Measurements from ENCODE around the gene RXFP4. TPM values are rescaled to one million over a fixed set of nuclear protein-coding genes. Genes with fewer than 3 reads are reported as not detected.

The RXFP4 gene
- total RNA-seq, 1 donor from 2014 or later, result not detected

GRCh38 chr1:155932487-155932886 is 9.0 kb upstream of the RXFP4 start:
- H3K27me3 ChIP-seq (ENCODE audit: control insufficient read depth, insufficient read depth, low read length), result no peaks in the 10 kb centered on the region
- no peak overlapping the region for H3K4me3 ChIP-seq (ENCODE audit: low read depth, low read length)
- DNase-seq (ENCODE audit: low read depth), result no peak
- peaks cover 1% of the 10 kb centered on the region for H3K36me3 ChIP-seq (ENCODE audit: control insufficient read depth, insufficient read depth, low read length)
- TF ChIP-seq, protein P1, sequence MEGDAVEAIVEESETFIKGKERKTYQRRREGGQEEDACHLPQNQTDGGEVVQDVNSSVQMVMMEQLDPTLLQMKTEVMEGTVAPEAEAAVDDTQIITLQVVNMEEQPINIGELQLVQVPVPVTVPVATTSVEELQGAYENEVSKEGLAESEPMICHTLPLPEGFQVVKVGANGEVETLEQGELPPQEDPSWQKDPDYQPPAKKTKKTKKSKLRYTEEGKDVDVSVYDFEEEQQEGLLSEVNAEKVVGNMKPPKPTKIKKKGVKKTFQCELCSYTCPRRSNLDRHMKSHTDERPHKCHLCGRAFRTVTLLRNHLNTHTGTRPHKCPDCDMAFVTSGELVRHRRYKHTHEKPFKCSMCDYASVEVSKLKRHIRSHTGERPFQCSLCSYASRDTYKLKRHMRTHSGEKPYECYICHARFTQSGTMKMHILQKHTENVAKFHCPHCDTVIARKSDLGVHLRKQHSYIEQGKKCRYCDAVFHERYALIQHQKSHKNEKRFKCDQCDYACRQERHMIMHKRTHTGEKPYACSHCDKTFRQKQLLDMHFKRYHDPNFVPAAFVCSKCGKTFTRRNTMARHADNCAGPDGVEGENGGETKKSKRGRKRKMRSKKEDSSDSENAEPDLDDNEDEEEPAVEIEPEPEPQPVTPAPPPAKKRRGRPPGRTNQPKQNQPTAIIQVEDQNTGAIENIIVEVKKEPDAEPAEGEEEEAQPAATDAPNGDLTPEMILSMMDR (IDR thresholded peaks at IDR 0.05; ENCODE audit: insufficient read depth, low read length, poor library complexity, severe bottlenecking), result no peak

- no peak for DNase-seq (ENCODE audit: low read depth)
- Histone ChIP-seq H3K4me3 (ENCODE audit: low read depth, low read length) (peak overlapping the region; percentile 73), H3K36me3 (ENCODE audit: control insufficient read depth, insufficient read depth, low read length) (peaks cover 1% of the 10 kb centered on the region), H3K27me3 (ENCODE audit: control insufficient read depth, insufficient read depth, low read length) (no peaks in the 10 kb centered on the region)
- TF ChIP-seq, protein P1 (IDR thresholded peaks at IDR 0.05; ENCODE audit: insufficient read depth, low read length, poor library complexity, severe bottlenecking), result no peak
These were observed 7.8 kb upstream of the RXFP4 start for GRCh38 chr1:155933591-155934096.

- no peaks in the 10 kb centered on the region for H3K27me3 ChIP-seq (ENCODE audit: control insufficient read depth, insufficient read depth, low read length)
- peak within 1 kb of the TSS; percentile 73 for H3K4me3 ChIP-seq (ENCODE audit: low read depth, low read length)
- TF ChIP-seq, protein P1 (IDR thresholded peaks at IDR 0.05; ENCODE audit: insufficient read depth, low read length, poor library complexity, severe bottlenecking), result no peak
- H3K36me3 ChIP-seq (ENCODE audit: control insufficient read depth, insufficient read depth, low read length), result peaks cover 1% of the 10 kb centered on the region
- DNase-seq (ENCODE audit: low read depth), result peak; percentile 98
These were observed 7.1 kb upstream of the RXFP4 start, which contains the start of gene KHDC4 for GRCh38 chr1:155934097-155934935. TSS of gene KHDC4 (minus strand) at chr1:155934413. CDS start at chr1:155934373, 40 bp downstream.

DNA sequence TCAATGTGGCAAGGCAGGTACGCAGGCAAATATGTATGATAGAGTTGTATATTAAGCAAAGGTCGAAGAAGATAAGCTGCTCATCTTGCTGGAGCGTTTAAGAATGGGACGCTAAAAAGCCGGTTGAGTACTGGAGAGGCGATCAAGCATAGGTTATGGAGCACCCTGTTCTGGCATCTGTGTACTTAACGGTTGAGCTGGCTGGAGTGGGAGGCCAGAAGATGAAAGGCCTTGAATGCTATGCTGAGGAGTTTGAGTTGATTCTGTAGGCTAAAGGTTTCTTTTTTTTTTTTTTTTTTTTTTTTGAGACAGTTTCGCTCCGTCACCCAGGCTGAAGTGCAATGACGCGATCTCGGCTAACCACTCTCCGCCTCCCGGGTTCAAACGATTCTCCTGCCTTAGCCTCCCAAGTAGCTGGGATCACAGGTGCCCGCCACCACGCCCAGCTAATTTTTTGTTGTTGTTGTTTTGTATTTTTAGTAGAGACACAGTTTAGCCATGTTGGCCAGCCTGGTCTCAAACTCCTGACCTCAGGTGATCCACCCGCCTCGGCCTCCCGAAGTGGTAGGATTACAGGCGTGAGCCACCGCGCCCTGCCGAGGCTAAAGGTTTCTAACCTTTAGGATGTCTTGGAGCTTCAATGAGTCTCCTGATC is 6.4 kb upstream of the RXFP4 start:
- no peaks in the 10 kb centered on the region for H3K27me3 ChIP-seq (ENCODE audit: control insufficient read depth, insufficient read depth, low read length)
- H3K36me3 ChIP-seq (ENCODE audit: control insufficient read depth, insufficient read depth, low read length), result peaks cover 1% of the 10 kb centered on the region
- DNase-seq (ENCODE audit: low read depth), result no peak
- TF ChIP-seq, protein P1 (IDR thresholded peaks at IDR 0.05; ENCODE audit: insufficient read depth, low read length, poor library complexity, severe bottlenecking), result no peak
- peak overlapping the region; percentile 37 for H3K4me3 ChIP-seq (ENCODE audit: low read depth, low read length)

- peak; percentile 25 for DNase-seq (ENCODE audit: low read depth)
- no peaks in the 10 kb centered on the region for H3K27me3 ChIP-seq (ENCODE audit: control insufficient read depth, insufficient read depth, low read length)
- no peaks in the 10 kb centered on the region for H3K36me3 ChIP-seq (ENCODE audit: control insufficient read depth, insufficient read depth, low read length)
- no peak overlapping the region for H3K4me3 ChIP-seq (ENCODE audit: low read depth, low read length)
- TF ChIP-seq, protein P1 (IDR thresholded peaks at IDR 0.05; ENCODE audit: insufficient read depth, low read length, poor library complexity, severe bottlenecking), result peak; percentile 78
These were observed 3.2 kb upstream of the RXFP4 start for GRCh38 chr1:155938220-155938627.
